NCI-H146 (cell line): ENCODE data around the gene LGALS3.
A peak's percentile ranks its signal among the peaks of the same experiment; 100 is the strongest.

Source experiments
- DNase-seq: peaks from one replicate; lab custom pipeline; 2025; lab: John Stamatoyannopoulos, UW

The LGALS3 gene

DNA sequence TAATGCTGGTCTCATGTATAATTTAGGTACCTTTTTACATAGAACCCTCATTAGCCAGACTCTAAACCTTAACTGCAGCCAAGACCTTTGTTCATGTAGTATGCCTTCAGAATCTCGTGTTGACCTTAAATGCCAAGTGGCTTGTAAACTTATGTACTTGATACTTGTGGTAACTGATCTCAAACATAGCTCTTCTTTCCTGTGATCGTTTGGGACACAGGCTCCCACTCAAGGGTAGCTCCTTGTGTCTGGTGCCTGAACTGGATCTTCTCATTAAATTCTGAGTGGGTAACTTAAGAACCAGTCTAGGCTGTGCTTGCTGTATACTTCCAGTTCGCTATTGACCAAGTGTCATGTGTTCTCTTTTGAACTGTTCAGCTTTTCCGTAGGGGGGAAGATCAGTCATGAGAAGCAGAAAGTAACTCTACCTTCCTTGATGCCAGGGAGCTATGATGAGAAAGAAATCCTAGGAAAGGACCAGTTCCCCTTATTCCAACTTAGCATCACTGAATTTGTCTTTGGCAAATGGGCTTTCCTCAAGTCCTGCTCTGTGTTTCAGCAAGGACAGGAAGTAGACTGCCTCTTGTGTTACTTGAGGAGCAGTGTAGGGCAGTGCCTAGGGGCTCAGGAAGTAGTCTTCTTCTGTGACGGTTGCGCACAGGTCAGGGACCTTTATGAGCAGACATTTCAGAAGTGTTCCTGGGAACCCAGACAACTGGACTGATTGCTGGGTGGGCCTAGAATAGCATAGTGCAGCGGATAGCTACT, 2.5 kb downstream of the LGALS3 start:
- no peak for DNase-seq

DNA sequence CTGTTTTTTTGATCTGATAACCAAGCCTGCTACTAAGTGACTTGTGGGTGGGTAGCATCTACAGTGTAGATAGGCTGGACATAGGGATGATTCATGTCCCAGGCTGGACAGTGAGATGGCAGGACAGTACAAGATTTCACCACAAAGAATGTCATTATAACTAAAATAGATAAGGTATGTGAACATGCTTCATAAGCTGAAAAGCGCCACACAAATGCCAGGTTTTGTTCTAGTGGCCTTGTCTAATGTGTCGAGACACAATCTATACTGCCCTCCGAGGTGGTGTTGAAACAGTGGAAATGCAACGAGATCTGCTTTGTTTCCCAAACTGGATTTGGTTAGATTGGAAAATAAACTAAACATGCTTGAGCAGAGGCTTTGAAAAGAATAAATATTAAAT, 4.4 kb downstream of the LGALS3 start:
- no peak for DNase-seq

DNA sequence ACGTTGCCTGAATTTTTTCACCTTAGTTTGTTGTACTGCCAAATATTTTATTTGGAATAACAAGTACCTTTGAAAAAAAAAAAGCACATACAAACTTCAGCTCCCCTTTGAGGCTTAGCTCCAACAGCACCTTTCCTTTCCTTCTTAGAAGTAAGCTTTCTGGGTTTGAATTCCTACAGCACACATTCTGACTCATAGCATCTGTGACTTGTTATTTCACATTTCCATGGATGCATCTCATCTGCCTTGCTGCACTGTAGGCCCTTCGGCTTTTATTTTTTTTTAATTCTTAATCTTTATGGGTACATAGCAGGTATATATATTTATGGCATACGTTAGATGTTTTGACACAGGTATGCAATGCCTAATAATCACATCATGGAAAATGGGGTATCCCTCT, 7.2 kb downstream of the LGALS3 start:
- DNase-seq = no peak

DNA sequence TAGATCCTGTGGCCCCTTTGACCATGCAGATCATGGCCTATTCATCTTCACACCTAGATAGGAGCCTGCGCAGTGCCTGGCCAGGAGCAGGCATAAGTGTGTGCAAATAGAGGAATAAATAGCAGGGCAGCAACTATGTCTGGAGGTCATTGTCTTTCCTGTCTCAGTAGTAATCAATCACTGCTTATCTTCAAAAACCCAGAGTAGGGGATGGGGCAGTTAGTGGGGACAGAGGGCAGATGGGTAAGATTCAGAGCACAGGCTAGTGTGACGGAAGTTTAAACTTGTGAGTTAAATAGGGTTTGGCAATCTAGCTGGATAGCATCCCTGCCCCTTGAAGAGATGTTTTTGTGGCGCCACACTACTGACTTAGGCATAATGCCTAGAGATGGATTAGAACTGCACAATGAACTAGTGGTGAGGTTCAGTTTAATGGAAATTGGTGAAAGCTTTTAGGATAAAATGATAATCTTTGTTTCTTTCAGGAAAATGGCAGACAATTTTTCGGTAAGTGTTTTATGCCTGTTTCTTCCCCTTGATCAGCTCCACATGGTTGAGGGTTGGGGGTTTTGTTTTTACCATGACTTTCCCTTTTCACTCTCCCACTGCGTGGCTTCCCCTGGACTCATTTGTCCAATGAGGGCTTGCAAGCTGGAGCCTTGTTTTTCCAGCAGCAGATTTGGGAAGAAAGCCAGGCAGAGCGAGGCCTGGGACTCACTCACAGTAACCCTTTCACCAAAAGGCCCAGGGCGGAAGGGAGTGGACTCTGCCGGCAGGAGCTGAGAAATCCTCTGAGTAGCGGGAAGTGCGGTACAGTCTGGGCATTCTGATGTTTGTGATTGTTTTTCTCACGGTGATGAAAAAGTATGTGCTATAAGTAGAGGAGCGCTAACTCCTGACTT, 8.1 kb downstream of the LGALS3 start:
- peak; percentile 30 for DNase-seq

DNA sequence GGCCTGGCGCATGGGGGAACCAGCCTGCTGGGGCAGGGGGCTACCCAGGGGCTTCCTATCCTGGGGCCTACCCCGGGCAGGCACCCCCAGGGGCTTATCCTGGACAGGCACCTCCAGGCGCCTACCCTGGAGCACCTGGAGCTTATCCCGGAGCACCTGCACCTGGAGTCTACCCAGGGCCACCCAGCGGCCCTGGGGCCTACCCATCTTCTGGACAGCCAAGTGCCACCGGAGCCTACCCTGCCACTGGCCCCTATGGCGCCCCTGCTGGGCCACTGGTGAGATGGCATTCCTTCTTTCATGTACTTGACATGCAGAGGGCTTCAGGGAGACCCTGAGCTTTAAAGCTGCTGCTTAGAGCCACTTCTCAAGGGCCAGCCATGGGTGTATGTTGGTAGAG, 9.0 kb downstream of the LGALS3 start:
- no peak for DNase-seq

DNA sequence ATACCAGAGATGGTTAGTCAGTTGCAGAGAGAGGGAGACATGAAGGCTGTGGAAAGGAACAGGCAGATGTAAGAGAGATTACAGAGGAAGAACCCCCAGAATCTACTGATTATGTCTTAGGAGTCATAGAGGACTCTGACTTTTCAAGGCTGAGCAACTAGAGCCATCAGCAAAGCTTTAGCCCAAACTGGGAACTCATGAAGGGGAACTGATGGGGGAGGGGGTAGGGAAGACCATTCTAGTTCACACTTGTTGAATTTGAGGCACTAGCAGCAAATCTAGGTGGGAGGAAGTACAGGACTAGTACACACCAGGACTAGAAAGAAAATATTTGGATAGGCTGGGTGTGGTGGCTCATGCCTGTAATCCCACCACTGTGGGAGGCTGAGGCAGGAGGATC, 10.1 kb downstream of the LGALS3 start:
- DNase-seq = no peak

DNA sequence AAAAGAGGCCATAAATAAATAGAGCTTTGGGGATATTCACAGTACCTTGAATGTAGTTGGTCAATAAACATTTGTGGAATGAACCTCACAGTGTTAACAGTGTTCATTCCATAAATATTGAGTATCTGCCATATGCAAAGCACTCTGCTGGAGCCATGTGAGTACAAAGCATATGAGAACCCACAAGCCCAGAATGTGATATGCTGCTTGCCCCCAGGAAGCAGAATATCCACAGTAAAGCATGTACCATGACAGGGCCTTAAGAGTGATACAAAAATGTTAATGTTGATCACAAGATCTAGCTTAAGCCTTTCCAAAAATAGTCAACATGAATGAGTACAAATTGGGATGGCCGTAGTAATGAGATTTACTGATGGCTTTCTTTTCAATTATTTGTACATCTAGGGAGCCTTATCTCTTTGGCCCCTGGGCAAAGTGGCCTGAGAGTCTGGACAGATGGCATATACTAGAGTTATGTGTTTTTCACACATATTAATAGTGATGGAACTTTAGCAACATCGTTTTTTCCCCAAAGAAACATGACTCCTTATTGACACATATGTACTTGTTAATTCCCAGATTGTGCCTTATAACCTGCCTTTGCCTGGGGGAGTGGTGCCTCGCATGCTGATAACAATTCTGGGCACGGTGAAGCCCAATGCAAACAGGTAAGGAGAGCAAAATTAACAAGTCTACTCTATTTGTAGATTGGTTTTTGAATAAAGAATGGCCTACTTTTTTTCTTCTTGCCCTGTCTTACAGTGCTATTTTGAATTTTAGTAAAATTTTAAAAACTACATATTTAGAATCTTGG, 10.9 kb downstream of the LGALS3 start:
- no peak for DNase-seq

DNA sequence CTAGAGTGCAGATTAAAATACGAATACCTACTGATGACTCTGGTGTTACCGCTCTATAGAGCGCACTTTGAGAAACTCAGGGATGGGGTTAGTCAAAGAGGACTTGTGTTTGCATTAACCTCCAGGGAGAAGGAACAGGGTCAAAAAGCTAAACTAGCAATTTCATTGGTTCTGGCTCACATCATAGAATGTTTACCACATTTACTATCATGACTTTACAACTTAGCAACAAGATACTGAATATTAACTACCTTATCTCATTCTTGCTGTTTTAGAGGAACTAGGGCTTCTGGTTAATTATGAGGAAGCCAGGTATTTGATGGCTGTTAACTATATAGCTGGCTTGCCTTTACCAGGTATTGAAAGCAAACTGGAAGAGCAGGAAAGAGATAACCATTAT, 12.8 kb downstream of the LGALS3 start:
- no peak for DNase-seq

DNA sequence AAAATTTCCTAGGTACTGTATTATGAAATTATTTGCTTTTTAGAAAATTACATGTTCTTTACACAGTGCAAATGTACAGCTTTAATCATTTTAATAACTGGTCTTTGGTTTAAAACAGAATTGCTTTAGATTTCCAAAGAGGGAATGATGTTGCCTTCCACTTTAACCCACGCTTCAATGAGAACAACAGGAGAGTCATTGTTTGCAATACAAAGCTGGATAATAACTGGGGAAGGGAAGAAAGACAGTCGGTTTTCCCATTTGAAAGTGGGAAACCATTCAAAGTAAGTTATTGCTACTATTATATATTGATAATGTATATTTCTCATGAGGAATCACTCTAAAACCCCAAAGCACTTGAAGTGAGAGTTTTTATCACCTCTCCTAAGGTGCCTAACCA, 13.4 kb downstream of the LGALS3 start:
- no peak for DNase-seq

DNA sequence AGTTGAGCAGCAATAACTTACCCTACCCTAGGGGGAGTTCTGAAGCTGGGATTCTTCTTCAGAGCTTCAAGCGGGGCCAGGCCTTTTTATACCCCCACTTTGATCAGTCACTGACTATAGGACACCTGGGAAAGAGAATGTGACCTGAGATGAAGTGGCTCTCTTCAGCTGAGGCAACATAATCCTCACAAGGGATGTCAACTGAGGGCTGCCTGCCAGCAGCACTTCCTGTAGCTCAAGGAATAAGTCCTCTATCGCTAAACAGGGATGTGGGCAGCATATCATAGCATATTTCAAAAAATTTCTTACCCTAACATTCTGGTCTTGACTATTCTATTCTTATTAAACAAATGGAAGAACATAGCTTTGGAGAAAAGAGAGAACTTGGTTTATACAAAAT, 17.4 kb downstream of the LGALS3 start:
- DNase-seq = no peak

DNA sequence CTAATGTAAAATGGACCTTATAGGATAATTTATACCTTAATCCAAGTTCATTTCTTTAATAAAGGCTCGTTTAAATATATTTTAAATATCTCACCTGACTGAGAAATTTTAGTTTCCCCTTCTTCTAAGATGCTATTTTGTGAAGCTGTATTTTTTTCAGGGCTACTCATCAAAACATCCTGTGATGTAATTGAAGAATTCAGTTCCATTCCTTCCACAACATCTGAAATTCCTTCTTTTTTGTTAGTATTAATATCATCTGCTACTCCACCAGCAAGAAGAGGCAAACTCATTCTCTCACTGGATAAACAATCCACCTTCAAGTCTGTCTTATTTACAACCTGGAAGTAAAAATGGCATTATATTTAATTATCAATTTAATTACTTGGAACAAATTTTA, 22.5 kb downstream of the LGALS3 start:
- no peak for DNase-seq

DNA sequence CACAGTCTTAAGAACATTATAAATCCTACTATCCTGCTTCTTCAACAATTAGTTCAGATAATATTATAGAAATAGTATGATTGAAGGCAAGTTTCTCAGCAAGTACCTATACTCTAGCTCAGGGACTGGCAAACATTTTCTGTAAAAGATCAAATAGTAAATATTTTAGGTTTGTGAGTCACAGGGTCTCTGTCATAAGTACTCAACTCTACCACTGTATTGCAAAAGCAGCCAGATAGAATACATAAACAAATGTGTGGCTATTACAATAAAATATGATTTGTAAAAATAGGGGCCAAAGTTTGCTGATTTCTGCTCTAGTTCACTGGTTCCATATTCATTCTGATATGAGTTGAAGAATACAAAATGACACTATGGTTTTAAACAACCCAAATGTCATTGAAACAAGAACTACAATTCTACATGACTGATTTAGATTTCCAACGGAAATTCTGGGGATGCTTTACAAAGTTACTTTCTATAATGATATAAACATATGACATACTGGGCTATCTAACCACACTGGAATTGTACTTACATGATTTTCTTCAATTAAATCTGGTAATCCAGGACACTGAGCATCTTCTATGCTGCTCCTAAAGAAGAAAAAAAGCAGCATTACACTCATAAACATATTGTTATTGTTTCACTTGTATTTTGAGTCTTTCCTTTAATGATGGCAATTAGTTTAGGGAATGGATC, 23.2 kb downstream of the LGALS3 start:
- DNase-seq = no peak

DNA sequence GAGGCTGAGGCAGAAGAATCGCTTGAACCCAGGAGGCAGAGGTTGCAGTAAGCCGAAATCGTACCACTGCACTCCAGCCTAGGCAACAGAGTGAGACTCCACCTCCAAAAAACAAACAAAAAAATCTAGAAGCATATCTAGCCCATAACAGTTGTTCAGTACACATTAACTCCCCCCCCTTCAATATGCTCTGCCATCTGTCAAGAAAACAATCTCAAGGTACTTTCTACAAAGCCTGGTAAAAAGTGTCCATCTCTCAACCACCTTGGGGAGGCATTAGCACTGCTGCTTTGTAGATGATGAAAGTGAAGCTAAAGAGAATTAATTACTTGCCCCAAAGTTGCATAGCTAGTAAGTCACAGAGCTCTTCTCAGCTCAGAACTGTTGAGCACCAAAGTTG, 24.9 kb downstream of the LGALS3 start:
- DNase-seq = no peak

DNA sequence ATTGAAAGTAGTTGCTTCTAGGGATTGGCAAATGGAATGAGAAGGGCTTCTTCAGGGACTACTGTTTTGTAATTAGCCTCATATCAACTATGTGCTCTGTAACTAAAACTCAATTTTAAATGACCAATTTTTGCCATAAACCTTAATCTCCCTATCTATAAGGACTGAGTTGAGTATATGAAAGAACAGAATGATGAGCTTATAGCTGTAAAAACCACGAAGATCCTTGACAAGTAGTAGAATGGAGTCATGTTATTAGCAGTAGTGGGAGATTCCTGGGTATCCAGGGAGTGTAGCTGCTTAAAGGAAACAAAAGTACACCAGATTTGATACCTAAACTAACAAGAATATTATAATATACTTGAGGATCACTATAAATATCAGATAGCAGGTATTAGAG, 28.0 kb downstream of the LGALS3 start:
- no peak for DNase-seq

DNA sequence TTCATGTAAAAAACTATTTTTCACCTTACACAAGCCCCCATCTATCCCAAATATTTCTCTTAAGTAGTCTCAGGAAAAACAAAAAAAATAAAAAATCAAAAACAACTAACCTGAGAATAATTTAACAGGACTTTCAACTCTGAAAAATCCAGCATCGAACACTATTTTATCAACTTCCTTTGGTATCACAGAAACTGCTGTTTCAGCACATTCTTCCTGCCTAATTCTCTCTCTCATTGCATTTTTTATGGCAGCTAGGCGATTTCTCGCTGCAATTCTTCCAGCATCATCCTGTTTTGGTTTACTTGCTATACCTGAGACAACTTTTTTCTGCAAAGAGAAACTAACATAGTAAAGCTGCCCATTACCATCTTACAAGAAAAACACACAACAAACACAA, 29.4 kb downstream of the LGALS3 start:
- no peak for DNase-seq

DNA sequence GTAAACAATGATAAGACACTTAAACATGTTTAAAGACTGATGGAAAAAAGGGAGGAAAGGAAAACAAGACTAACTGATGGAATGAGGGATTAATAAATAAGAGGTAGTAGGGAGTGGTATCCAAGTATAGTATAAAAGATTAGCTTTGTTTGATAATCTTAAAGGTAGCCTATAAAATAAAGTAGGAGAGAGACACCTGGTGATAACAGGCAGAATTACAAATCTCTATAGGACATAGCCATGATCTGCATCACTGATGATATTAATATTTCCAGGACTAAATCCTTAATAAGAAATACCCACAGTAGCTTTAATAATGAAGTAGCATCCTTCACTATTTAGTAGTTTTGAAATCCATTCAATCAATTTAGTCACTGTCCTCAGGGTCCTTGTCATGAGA, 31.9 kb downstream of the LGALS3 start:
- no peak for DNase-seq

DNA sequence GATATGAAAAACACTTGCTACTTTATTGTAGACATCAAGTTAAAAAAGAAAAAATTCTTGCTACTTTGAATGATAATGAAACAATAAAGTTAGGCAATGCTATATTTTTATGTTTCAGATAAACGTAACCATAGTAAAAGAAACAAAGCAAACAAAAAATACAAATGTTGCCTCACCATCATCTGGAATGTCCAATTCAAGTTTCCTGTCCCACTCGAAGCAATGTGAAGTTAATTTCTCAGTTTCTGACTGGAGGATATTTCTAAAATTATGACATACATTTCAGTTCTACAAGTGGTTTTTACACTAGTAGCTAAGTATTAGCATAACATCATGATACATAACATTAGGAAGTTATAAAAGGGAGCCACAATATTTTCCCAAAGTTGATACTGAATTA, 41.5 kb downstream of the LGALS3 start:
- DNase-seq = no peak

DNA sequence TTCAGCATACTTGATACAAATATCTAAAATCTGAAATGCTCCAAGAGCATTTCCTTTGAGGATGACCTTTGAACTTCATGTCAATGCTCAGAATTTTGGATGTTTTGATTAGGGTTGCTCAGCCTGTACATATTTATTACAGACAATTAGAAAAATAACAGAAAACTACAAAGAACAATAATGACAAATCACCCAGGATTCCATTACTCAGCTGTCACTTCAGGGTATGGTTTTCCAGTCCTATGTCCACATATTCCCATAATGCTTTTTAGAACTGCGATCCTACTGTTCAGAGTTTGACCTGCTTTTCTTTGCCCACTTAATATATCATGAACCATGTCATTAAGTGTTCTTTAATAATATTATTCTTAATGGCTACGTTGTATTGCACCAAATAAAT, 51.0 kb downstream of the LGALS3 start:
- DNase-seq = no peak

DNA sequence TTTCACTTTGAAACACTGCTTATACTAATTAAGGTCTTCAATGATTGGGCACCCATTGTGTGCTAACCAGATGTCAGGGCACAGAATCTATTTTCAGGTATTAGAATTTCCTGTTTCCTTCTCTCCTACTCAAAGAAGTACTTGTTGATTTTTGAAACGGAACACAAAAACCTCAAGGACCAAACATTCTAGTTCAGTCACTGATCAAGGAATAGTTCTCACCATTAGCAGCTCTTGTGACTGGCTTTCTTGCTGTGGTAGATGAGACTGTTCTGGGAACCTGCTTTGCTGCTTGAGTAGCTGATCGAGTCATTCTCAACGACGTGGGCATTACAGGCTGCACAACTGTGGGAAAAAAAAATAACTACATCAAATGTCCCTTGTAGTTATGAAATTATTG, 51.4 kb downstream of the LGALS3 start:
- DNase-seq = no peak

DNA sequence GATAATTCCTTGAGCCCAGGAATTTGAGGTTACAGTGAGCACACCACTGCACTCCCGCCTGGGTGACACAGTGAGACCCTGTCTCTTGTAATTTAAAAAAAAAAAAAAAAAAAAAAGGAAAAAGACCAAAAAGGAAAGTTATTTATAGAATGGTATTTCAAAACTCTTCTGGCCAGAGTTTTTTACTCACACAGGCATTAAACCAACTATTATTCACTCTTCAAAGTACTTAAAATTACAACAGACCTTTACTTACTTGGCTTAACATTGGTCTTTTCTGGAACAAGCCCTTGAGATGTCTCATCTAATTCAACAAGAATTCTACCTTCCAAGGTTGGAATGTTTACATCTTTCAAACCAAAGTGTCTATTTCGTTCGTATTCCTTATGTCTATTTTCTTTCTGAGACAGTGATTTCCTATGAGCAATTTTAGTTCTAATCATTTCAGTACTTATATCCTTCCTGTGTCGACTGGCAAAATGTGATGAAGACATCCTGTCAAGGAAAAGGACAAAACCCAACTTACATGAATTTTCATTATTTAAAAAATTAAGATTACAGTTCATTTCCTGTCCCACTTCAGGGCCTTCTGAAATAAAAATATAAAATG, 59.7 kb downstream of the LGALS3 start:
- no peak for DNase-seq

DNA sequence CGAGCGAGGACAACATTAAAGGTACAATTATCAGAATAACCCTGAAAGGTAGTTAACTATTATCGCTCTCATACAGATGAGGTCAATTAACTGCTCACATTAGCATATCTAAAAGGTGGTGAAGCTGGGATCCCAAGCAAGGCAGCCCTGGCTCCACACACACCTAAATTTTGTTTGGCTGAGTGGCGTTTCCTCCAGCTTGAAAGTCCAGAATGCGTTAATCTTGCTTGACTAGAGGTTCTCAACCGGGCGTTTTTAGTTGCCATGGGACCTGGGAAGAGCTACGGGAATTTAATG, 61.8 kb downstream of the LGALS3 start:
- DNase-seq = no peak
